ENCODE measurements around the gene R3HDM2. TPM values are rescaled to one million over a fixed set of nuclear protein-coding genes. Genes with fewer than 3 reads are reported as not detected.

Gene R3HDM2
- total and polyA plus RNA-seq, 2 donors (not counting 1 experiment from before 2014, with no cell fraction given), result 21.3 to 22.8 TPM

GRCh38 chr12:57273516-57273915, 157.3 kb downstream of the R3HDM2 start:
- no peaks in the 10 kb centered on the region for H3K27me3 ChIP-seq (ENCODE audit: control insufficient read depth, insufficient read depth, low read length)
- peaks cover 6% of the 10 kb centered on the region for H3K36me3 ChIP-seq (ENCODE audit: control insufficient read depth, insufficient read depth, low read length)
- H3K27ac ChIP-seq (ENCODE audit: insufficient read depth, low read length), result no peak overlapping the region
- H3K79me2 ChIP-seq (ENCODE audit: control insufficient read depth, insufficient read depth, low read length), result no peaks in the 10 kb centered on the region
- no peaks in the 10 kb centered on the region for H3K4me1 ChIP-seq (ENCODE audit: control insufficient read depth, extremely low read depth, insufficient read depth, low read length)
- no peak overlapping the region for H3K4me2 ChIP-seq (ENCODE audit: extremely low read depth, insufficient read depth, low read length)
- H3K9ac ChIP-seq (ENCODE audit: insufficient read depth, low read length), result no peak overlapping the region
- no peak for DNase-seq (ENCODE audit: low read depth in 2 of 2)
- H2AFZ ChIP-seq (ENCODE audit: low read length), result no peak overlapping the region
- TF ChIP-seq CTCF (conservative IDR thresholded peaks at IDR 0.05 in 1 of 2, IDR thresholded peaks at IDR 0.05 in 1 of 2; ENCODE audit: low read depth in 1 of 2, low read length in 2 of 2), result no peak
- no peak for TF ChIP-seq EZH2 (IDR thresholded peaks at IDR 0.05; ENCODE audit: low read length, missing control alignments)
- H3K4me3 ChIP-seq (replicated peaks in 1 of 4; ENCODE audit: control extremely low read depth in 1 of 4, insufficient read depth in 1 of 4, low read depth in 3 of 4, low read length in 4 of 4), result no peak overlapping the region
- no peaks in the 10 kb centered on the region for H3K9me3 ChIP-seq (ENCODE audit: control insufficient read depth, insufficient read depth, low read depth, low read length)
- no peaks in the 10 kb centered on the region for H4K20me1 ChIP-seq (ENCODE audit: control insufficient read depth, extremely low read depth, insufficient read depth, low read length)

GRCh38 chr12:57272337-57273151, 158.3 kb downstream of the R3HDM2 start:
- Histone ChIP-seq H3K9me3 (ENCODE audit: control insufficient read depth, insufficient read depth, low read depth, low read length) (no peaks in the 10 kb centered on the region), H3K27ac (ENCODE audit: insufficient read depth, low read length) (no peak overlapping the region)

More at GRCh38 chr12:57272337-57273151, 158.3 kb downstream of the R3HDM2 start:
- Histone ChIP-seq H3K79me2 (ENCODE audit: control insufficient read depth, insufficient read depth, low read length) (no peaks in the 10 kb centered on the region), H4K20me1 (ENCODE audit: control insufficient read depth, extremely low read depth, insufficient read depth, low read length) (no peaks in the 10 kb centered on the region), H3K4me2 (ENCODE audit: extremely low read depth, insufficient read depth, low read length) (no peak overlapping the region), H2AFZ (ENCODE audit: low read length) (no peak overlapping the region), H3K4me1 (ENCODE audit: control insufficient read depth, extremely low read depth, insufficient read depth, low read length) (no peaks in the 10 kb centered on the region), H3K4me3 (replicated peaks in 1 of 4; ENCODE audit: control extremely low read depth in 1 of 4, insufficient read depth in 1 of 4, low read depth in 3 of 4, low read length in 4 of 4) (no peak overlapping the region), H3K27me3 (ENCODE audit: control insufficient read depth, insufficient read depth, low read length) (no peaks in the 10 kb centered on the region), H3K36me3 (ENCODE audit: control insufficient read depth, insufficient read depth, low read length) (peaks cover 7% of the 10 kb centered on the region), H3K9ac (ENCODE audit: insufficient read depth, low read length) (no peak overlapping the region)
- TF ChIP-seq CTCF (conservative IDR thresholded peaks at IDR 0.05 in 1 of 2, IDR thresholded peaks at IDR 0.05 in 1 of 2; ENCODE audit: low read depth in 1 of 2, low read length in 2 of 2) (no peak), EZH2 (IDR thresholded peaks at IDR 0.05; ENCODE audit: low read length, missing control alignments) (no peak)
- peak in 1 of 2 donors; percentile 57 for DNase-seq (ENCODE audit: low read depth in 2 of 2)

Data from fibroblast of lung (primary cell).